MM.1S (cell line): ENCODE measurements around the gene DCDC1.

Source experiments
- CTCF ChIP-seq: fragments of 300-600 bp; sonication (generic); IDR thresholded peaks from 2 replicates; pipeline ENCODE4 v1.5.1; 2016; ENCODE audit warnings: antibody characterized with exemption, low read length, mixed read lengths
- EZH2 ChIP-seq: fragments of 300-600 bp; sonication (generic); optimal IDR thresholded peaks from 2 replicates; pipeline ENCODE3; 2017; ENCODE audit warnings: low read depth, mild to moderate bottlenecking, antibody characterized with exemption, low read length, mixed read lengths

- TF ChIP-seq CTCF (no peak), EZH2 (no peak)
Measured at GRCh38 chr11:31404614-31405013, 35.1 kb upstream of the DCDC1 start.
